ENCODE data around the gene ODAD3. TPM values are rescaled to one million over a fixed set of nuclear protein-coding genes. Genes with fewer than 3 reads are reported as not detected.
A peak's percentile ranks its signal among the peaks of the same experiment; 100 is the strongest.

The ODAD3 gene
- total and polyA plus RNA-seq, 2 of the 13 experiments (the other 11 are each of a cell fraction or from before 2014, with no cell fraction given): 0.04 to 0.08 TPM

DNA sequence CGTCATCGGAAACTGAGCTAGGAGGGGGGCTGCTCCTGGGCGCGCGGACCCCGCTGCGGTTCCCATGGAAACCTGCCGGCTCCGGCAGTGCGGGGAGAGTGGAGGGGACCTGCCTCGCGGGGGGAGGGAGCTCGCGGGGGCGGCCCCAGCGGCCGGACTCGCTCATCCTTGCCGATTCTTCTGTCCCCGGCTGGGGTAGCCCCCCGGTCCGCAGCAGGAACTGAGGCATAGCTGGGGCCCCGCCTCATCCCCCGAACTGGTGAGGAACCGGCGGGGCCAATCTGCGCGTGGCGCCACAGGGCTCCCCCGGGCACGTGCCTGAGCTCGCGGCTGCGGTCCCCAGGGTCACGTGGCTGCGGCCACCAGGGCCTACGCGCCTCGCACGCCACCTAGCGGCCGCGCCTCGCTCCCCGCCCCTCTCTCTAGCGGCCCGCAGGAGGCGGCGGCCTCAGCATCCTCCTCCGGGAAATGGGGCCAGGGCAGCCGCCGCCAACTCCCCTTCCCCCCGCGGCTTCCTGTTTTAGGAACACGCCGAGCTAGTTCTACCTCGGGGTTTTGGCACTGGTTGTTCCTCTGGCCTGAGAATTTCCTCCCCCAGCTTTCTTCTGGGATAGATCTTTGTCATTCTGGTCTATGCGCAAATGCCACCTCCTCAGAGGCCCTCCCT, 47.6 kb upstream of the ODAD3 start (continued):
- TF ChIP-seq, protein P1, sequence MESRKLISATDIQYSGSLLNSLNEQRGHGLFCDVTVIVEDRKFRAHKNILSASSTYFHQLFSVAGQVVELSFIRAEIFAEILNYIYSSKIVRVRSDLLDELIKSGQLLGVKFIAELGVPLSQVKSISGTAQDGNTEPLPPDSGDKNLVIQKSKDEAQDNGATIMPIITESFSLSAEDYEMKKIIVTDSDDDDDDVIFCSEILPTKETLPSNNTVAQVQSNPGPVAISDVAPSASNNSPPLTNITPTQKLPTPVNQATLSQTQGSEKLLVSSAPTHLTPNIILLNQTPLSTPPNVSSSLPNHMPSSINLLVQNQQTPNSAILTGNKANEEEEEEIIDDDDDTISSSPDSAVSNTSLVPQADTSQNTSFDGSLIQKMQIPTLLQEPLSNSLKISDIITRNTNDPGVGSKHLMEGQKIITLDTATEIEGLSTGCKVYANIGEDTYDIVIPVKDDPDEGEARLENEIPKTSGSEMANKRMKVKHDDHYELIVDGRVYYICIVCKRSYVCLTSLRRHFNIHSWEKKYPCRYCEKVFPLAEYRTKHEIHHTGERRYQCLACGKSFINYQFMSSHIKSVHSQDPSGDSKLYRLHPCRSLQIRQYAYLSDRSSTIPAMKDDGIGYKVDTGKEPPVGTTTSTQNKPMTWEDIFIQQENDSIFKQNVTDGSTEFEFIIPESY (CRISPR knock-in tag; IDR thresholded peaks at IDR 0.05): peak; percentile 96
- TF ChIP-seq, protein P2, sequence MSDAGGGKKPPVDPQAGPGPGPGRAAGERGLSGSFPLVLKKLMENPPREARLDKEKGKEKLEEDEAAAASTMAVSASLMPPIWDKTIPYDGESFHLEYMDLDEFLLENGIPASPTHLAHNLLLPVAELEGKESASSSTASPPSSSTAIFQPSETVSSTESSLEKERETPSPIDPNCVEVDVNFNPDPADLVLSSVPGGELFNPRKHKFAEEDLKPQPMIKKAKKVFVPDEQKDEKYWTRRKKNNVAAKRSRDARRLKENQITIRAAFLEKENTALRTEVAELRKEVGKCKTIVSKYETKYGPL (CRISPR knock-in tag; IDR thresholded peaks at IDR 0.05): peak; percentile 61; the same call in 1 of the 2 replicates
- TF ChIP-seq FOXA1 (IDR thresholded peaks at IDR 0.05) (no peak), FOXA1 (CRISPR knock-in tag; IDR thresholded peaks at IDR 0.05) (peak; percentile 41; the same call in 1 of the 2 replicates), TBX3 (IDR thresholded peaks at IDR 0.05; ENCODE audit: borderline replicate concordance) (no peak), TGIF2 (CRISPR knock-in tag; IDR thresholded peaks at IDR 0.05) (peak; percentile 66; the same call in 1 of the 2 replicates), EHMT2 (IDR thresholded peaks at IDR 0.05; ENCODE audit: borderline replicate concordance, low read depth, low read length) (no peak), ZNF570 (CRISPR knock-in tag; IDR thresholded peaks at IDR 0.05; ENCODE audit: borderline replicate concordance) (no peak), ZKSCAN1 (IDR thresholded peaks at IDR 0.05; ENCODE audit: low read length) (no peak), ZNF777 (CRISPR knock-in tag; IDR thresholded peaks at IDR 0.05) (no peak), DPF2 (CRISPR knock-in tag; IDR thresholded peaks at IDR 0.05; ENCODE audit: borderline replicate concordance, low read depth) (no peak), MAFG (CRISPR knock-in tag; IDR thresholded peaks at IDR 0.05) (no peak), SATB2 (CRISPR knock-in tag; IDR thresholded peaks at IDR 0.05) (no peak)
- TF ChIP-seq, protein P3, sequence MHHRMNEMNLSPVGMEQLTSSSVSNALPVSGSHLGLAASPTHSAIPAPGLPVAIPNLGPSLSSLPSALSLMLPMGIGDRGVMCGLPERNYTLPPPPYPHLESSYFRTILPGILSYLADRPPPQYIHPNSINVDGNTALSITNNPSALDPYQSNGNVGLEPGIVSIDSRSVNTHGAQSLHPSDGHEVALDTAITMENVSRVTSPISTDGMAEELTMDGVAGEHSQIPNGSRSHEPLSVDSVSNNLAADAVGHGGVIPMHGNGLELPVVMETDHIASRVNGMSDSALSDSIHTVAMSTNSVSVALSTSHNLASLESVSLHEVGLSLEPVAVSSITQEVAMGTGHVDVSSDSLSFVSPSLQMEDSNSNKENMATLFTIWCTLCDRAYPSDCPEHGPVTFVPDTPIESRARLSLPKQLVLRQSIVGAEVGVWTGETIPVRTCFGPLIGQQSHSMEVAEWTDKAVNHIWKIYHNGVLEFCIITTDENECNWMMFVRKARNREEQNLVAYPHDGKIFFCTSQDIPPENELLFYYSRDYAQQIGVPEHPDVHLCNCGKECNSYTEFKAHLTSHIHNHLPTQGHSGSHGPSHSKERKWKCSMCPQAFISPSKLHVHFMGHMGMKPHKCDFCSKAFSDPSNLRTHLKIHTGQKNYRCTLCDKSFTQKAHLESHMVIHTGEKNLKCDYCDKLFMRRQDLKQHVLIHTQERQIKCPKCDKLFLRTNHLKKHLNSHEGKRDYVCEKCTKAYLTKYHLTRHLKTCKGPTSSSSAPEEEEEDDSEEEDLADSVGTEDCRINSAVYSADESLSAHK (CRISPR knock-in tag; IDR thresholded peaks at IDR 0.05; ENCODE audit: borderline replicate concordance): 0 out of 2 replicates have a peak, but pooled peaks have one; percentile 35
- TF ChIP-seq, protein P4, sequence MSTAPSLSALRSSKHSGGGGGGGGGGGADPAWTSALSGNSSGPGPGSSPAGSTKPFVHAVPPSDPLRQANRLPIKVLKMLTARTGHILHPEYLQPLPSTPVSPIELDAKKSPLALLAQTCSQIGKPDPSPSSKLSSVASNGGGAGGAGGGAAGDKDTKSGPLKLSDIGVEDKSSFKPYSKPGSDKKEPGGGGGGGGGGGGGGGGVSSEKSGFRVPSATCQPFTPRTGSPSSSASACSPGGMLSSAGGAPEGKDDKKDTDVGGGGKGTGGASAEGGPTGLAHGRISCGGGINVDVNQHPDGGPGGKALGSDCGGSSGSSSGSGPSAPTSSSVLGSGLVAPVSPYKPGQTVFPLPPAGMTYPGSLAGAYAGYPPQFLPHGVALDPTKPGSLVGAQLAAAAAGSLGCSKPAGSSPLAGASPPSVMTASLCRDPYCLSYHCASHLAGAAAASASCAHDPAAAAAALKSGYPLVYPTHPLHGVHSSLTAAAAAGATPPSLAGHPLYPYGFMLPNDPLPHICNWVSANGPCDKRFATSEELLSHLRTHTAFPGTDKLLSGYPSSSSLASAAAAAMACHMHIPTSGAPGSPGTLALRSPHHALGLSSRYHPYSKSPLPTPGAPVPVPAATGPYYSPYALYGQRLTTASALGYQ (CRISPR knock-in tag; IDR thresholded peaks at IDR 0.05): peak; percentile 62; the same call in 1 of the 2 replicates
- TF ChIP-seq, protein P5, sequence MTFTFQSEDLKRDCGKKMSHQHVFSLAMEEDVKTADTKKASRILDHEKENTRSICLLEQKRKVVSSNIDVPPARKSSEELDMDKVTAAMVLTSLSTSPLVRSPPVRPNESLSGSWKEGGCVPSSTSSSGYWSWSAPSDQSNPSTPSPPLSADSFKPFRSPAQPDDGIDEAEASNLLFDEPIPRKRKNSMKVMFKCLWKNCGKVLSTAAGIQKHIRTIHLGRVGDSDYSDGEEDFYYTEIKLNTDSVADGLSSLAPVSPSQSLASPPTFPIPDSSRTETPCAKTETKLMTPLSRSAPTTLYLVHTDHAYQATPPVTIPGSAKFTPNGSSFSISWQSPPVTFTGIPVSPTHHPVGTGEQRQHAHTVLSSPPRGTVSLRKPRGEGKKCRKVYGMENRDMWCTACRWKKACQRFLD (CRISPR knock-in tag; IDR thresholded peaks at IDR 0.05; ENCODE audit: borderline replicate concordance): peak; percentile 51; the same call in 1 of the 2 replicates
- TF ChIP-seq, protein P6, sequence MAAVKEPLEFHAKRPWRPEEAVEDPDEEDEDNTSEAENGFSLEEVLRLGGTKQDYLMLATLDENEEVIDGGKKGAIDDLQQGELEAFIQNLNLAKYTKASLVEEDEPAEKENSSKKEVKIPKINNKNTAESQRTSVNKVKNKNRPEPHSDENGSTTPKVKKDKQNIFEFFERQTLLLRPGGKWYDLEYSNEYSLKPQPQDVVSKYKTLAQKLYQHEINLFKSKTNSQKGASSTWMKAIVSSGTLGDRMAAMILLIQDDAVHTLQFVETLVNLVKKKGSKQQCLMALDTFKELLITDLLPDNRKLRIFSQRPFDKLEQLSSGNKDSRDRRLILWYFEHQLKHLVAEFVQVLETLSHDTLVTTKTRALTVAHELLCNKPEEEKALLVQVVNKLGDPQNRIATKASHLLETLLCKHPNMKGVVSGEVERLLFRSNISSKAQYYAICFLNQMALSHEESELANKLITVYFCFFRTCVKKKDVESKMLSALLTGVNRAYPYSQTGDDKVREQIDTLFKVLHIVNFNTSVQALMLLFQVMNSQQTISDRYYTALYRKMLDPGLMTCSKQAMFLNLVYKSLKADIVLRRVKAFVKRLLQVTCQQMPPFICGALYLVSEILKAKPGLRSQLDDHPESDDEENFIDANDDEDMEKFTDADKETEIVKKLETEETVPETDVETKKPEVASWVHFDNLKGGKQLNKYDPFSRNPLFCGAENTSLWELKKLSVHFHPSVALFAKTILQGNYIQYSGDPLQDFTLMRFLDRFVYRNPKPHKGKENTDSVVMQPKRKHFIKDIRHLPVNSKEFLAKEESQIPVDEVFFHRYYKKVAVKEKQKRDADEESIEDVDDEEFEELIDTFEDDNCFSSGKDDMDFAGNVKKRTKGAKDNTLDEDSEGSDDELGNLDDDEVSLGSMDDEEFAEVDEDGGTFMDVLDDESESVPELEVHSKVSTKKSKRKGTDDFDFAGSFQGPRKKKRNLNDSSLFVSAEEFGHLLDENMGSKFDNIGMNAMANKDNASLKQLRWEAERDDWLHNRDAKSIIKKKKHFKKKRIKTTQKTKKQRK (IDR thresholded peaks at IDR 0.05; ENCODE audit: low read length): no peak
